HG03039 (cell line): Measurements from ENCODE around the gene GRIFIN.

Experiments
- ATAC-seq: cut with Tn5 transposase; IDR thresholded peaks from one replicate; pipeline ENCODE4 v1.9.1; 2021; ENCODE audit warnings: mild to moderate bottlenecking, moderate library complexity; ENCODE audit not compliant: unreplicated experiment

The GRIFIN gene

GRCh38 chr7:2437136-2437535 is 39.1 kb downstream of the GRIFIN start:
- ATAC-seq, result no peak

DNA sequence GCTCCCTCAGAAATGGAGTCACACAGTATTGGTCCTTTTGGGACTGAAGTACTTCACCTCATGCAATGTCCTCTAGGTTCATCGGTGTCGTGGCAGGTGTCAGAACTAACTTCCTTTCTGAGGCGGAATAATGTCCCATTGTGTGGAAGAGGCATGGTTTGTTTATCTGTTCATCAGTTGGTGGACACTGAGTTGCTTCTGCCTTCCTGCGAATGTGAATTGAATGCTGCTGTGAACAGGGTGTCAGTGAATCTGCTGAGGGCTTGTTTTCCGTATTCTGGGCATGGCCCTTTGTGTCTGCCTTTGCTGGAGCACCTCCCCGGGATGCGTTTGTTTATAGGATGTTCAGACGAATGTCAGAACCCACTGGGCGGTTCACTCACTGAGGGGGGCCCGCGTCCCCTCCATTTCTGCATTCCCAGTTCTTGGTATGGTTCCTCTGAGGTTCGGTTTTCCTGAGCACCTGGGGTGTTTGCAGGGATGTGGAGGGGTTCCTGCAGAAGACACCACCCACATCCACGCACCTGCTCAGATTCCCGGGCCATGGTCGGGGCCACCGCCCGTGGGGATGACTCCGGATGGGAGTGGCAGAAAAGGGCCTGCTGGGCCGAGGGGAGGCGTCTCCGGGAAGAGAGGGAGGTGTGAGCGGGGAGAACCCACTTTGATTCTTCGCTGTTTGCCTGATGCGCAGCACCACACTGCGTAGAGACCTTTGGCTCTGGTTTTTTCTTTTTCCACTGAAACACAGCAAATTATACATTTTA is 39.7 kb downstream of the GRIFIN start:
- ATAC-seq, result no peak

GRCh38 chr7:2435146-2435545 is 41.1 kb downstream of the GRIFIN start:
- no peak for ATAC-seq

DNA sequence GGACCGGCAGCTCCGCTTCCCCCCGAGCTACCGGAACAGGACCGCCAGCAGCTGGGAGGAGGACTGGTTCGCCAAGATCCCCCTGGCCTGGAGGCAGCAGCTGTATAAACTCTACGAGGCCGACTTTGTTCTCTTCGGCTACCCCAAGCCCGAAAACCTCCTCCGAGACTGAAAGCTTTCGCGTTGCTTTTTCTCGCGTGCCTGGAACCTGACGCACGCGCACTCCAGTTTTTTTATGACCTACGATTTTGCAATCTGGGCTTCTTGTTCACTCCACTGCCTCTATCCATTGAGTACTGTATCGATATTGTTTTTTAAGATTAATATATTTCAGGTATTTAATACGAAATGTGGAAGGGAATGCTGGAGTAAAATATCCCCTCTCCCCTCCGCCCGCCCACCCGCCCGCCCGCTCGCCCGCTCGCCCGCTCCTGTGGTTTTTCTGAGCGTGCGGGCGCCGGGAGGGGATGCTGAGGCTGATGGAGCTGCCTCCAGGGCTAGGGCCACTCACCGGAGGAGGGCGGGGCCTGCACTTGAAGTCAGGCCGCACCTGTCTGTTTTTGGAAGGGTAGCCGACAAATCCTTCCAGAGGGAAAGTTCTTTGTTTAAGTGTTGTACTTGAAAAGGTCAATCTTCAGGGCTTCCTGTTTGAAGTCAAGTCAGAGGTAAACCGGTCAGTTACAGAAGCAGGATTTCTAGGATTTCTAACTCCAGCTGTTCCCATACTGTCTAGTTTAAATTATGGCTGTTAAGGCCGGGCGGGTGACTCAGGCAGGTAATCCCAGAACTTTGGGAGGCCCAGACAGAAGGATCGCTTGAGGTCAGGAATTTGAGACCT is 42.3 kb downstream of the GRIFIN start:
- ATAC-seq, result no peak

GRCh38 chr7:2432910-2433712 is 43.1 kb downstream of the GRIFIN start:
- no peak for ATAC-seq

DNA sequence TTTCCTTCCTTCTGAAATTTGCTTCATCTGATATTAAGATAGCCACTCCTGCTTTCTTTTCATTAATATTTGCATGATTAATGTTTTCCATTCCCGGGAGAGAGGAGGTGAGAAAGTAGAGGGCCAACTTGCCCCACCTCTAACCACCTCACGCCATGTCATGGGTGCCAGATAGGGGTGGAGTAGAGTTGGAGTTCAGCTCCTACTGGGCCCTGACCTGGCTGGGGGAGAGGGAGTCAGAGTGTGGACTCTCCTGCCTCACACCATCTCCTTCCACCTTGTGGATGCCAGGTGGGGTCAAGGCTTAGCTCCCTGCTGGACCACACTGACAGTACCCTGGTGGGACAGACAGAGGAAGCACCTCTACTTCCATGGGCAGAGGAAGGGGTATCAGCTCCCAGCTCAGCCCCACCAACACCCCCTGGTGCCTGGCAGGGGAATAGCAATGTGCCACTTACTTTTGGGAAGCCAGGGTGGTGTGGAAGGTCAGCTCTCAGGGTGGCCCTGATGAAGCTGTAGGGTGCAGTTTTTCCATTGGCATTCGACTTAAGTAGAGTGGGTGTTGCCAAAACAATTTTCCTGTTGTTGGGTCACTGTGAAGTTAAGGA is 44.8 kb downstream of the GRIFIN start:
- ATAC-seq, result no peak

DNA sequence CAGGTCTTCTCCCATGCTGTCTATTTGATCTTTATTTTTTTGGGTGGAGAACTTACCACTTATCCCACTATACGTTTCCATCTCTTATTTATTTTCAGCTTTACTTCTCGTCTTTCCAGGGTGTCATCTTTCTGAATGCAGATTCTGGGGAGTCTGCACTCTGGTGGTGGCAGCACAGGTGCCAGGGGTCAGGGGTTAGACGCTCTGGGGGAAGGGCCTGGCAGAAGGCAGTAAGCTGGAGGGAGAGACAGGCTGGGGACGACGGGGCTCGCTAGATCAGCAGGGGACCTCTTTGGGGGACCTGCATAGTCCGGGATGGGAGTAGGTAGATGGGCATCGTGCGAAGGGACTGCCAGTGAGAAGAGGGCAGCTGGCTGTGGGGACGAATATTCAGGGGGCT is 50.4 kb downstream of the GRIFIN start:
- no peak for ATAC-seq
